GM23338 (cell line): Measurements from ENCODE around the gene IQCM.

Experiments used
- CREB1 ChIP-seq: fragments of 250-450 bp; sonication (Bioruptor Pico); IDR thresholded peaks from 2 replicates; pipeline ENCODE4 v1.5.0; 2020; ENCODE audit warnings: low read depth, mild to moderate bottlenecking, moderate library complexity
- CTCF ChIP-seq, 2 experiments: fragments of 200-600 bp in 1 of 2; sonication (generic) in 1 of 2; conservative IDR thresholded peaks; 2 replicates each; pipeline versions ENCODE4 v1.5.1 to v1.6.1; 2016 to 2017; ENCODE audit warnings: antibody characterized with exemption in 2 of 2, low read depth in 2 of 2, mild to moderate bottlenecking in 2 of 2, moderate library complexity in 1 of 2
- ETS1 ChIP-seq: IDR thresholded peaks from 2 replicates; pipeline ENCODE4 v1.6.1; 2016; ENCODE audit warnings: antibody characterized with exemption
- EZH2 ChIP-seq: fragments of 200-600 bp; sonication (generic); IDR thresholded peaks from one replicate; pipeline ENCODE4 v1.8.0; 2017; ENCODE audit warnings: antibody characterized with exemption, mild to moderate bottlenecking, low read depth; ENCODE audit not compliant: unreplicated experiment
- EZH2phosphoT487 ChIP-seq: fragments of 200-600 bp; sonication (generic); IDR thresholded peaks from one replicate; pipeline ENCODE4 v1.8.1; 2018; ENCODE audit warnings: antibody characterized with exemption; ENCODE audit not compliant: unreplicated experiment
- JUNB ChIP-seq: IDR thresholded peaks from one replicate; pipeline ENCODE4 v1.6.1; 2016; ENCODE audit warnings: antibody characterized with exemption; ENCODE audit not compliant: unreplicated experiment
- POLR2AphosphoS5 ChIP-seq: IDR thresholded peaks from 2 replicates; pipeline ENCODE4 v1.6.1; 2016; ENCODE audit warnings: antibody characterized with exemption, low read depth
- REST ChIP-seq: IDR thresholded peaks from one replicate; pipeline ENCODE4 v1.6.1; 2018; ENCODE audit warnings: antibody characterized with exemption; ENCODE audit not compliant: unreplicated experiment
- STAT1 ChIP-seq: IDR thresholded peaks from one replicate; pipeline ENCODE4 v1.6.1; 2016; ENCODE audit warnings: antibody characterized with exemption; ENCODE audit not compliant: unreplicated experiment
- ZNF462 ChIP-seq: fragments of 250-450 bp; sonication (Bioruptor Pico); IDR thresholded peaks from 2 replicates; pipeline ENCODE4 v1.5.0; 2020; ENCODE audit warnings: mild to moderate bottlenecking, moderate library complexity

- no peak for TF ChIP-seq CTCF (conservative IDR thresholded peaks at IDR 0.05; ENCODE audit: low read depth in 2 of 2)
- TF ChIP-seq REST = no peak
- no peak for TF ChIP-seq EZH2
- no peak for TF ChIP-seq POLR2AphosphoS5
- no peak for TF ChIP-seq CREB1
- TF ChIP-seq ZNF462 = no peak
- no peak for TF ChIP-seq EZH2phosphoT487
- no peak for TF ChIP-seq JUNB
- no peak for TF ChIP-seq STAT1
- TF ChIP-seq ETS1 = no peak
Measured at GRCh38 chr4:149699642-149700041, 116.0 kb downstream of the IQCM start.
